Panc1 (cell line): ENCODE measurements around the gene ZNF584. TPM values are rescaled to one million over a fixed set of nuclear protein-coding genes. Genes with fewer than 3 reads are reported as not detected.

Experiments used
- ATAC-seq: fragments of 200-7000 bp; cut with Tn5 transposase; 2 replicates; pipeline ENCODE4 v1.9.1; 2020; ENCODE audit warnings: mild to moderate bottlenecking, moderate library complexity
- BruUV-seq: library from RNA; stranded (reverse); fragments of 400-500 nt; replicated peaks from 2 replicates; lab custom pipeline; 2021; lab: Mats Ljungman, UMichigan
- CTCF ChIA-PET: fragments of 300-600 bp; sonication (Branson Sonifier 250); formaldehyde crosslinking; loops from one replicate; lab custom pipeline; 2022; ENCODE audit warnings: antibody characterized with exemption; lab: Charles Lee
- POLR2A ChIA-PET: fragments of 300-600 bp; sonication (Branson Sonifier 250); formaldehyde crosslinking; loops from one replicate; lab custom pipeline; 2022; ENCODE audit warnings: antibody characterized with exemption; lab: Charles Lee
- DNase-seq: peaks from one replicate; pipeline ENCODE4 v3.0.0-alpha.2; 2010; ENCODE audit warnings: low read depth, low spot score
- H3K27ac ChIP-seq: 2 replicates; pipeline ENCODE4 v1.5.1; 2011; ENCODE audit warnings: mild to moderate bottlenecking, low read length, inconsistent platforms
- H3K27me3 ChIP-seq: fragments of 200-500 bp; sonication (Bioruptor generic); 2 replicates; pipeline ENCODE4 v1.6.0; 2014; ENCODE audit warnings: low read length, inconsistent platforms; ENCODE audit not compliant: control insufficient read depth, insufficient read depth
- H3K36me3 ChIP-seq: fragments of 200-500 bp; sonication (Bioruptor generic); 2 replicates; pipeline ENCODE4 v1.5.1; 2014; ENCODE audit warnings: inconsistent platforms, mild to moderate bottlenecking, low read length, moderate library complexity; ENCODE audit not compliant: control insufficient read depth, insufficient read depth
- H3K4me1 ChIP-seq: 2 replicates; pipeline ENCODE4 v1.5.1; 2011; ENCODE audit warnings: inconsistent platforms, mild to moderate bottlenecking, low read length, moderate library complexity; ENCODE audit not compliant: control insufficient read depth, insufficient read depth
- H3K4me3 ChIP-seq, 2 experiments: 2 replicates each; pipeline ENCODE4 v1.5.1; 2011 to 2012; ENCODE audit warnings: low read depth in 2 of 2, low read length in 2 of 2, mild to moderate bottlenecking in 2 of 2, inconsistent platforms in 1 of 2, moderate library complexity in 1 of 2
- H3K9me3 ChIP-seq: fragments of 200-500 bp; sonication (Bioruptor generic); 2 replicates; pipeline ENCODE4 v1.5.1; 2014; ENCODE audit warnings: low read depth, mild to moderate bottlenecking, inconsistent platforms, low read length, moderate library complexity; ENCODE audit not compliant: control insufficient read depth, insufficient read depth
- CTCF ChIP-seq: fragments of 450-650 bp; IDR thresholded peaks from 2 replicates; pipeline ENCODE4 v1.5.1; 2017; ENCODE audit warnings: mild to moderate bottlenecking
- POLR2AphosphoS5 ChIP-seq: IDR thresholded peaks from 2 replicates; pipeline ENCODE4 v1.6.1; 2012; ENCODE audit warnings: mild to moderate bottlenecking, low read depth, low read length, moderate library complexity
- SIN3A ChIP-seq: IDR thresholded peaks from 2 replicates; pipeline ENCODE4 v1.6.1; 2012; ENCODE audit warnings: low read depth, mild to moderate bottlenecking, low read length, moderate library complexity, borderline replicate concordance; ENCODE audit not compliant: insufficient read depth
- TCF7L2 ChIP-seq: IDR thresholded peaks from 2 replicates; pipeline ENCODE4 v1.6.1; 2011; ENCODE audit warnings: mild to moderate bottlenecking, low read depth, low read length, inconsistent platforms
- in situ Hi-C: cut with HindIII; loops from 2 replicates; pipeline ENCODE4 v1.10.0; 2016; ENCODE audit warnings: low sequenced_read_pairs, low pct_unique_long_range_greater_than_20kb
- intact Hi-C: fragments of 100-400 bp; cut with micrococcal nuclease; formaldehyde crosslinking; loops from one replicate; pipeline ENCODE4 v1.10.0; 2022; ENCODE audit not compliant: unreplicated experiment
- total RNA-seq: library from RNA; stranded (reverse); gene quantifications from one replicate; pipeline ENCODE4 v1.2.1, GENCODE V29; 2021; ENCODE audit not compliant: unreplicated experiment
- TF ChIP-seq, protein P1 (sequence below), 2 experiments: IDR thresholded peaks; 2 replicates each; pipeline ENCODE4 v1.6.1; 2011 to 2012; ENCODE audit warnings: low read depth in 2 of 2, control low read depth in 1 of 2, low read length in 1 of 2, mild to moderate bottlenecking in 1 of 2, moderate library complexity in 1 of 2; ENCODE audit not compliant: insufficient read depth in 1 of 2

ZNF584 gene
- total RNA-seq, 1 experiment from 2014 or later, result 29.0 TPM

DNA sequence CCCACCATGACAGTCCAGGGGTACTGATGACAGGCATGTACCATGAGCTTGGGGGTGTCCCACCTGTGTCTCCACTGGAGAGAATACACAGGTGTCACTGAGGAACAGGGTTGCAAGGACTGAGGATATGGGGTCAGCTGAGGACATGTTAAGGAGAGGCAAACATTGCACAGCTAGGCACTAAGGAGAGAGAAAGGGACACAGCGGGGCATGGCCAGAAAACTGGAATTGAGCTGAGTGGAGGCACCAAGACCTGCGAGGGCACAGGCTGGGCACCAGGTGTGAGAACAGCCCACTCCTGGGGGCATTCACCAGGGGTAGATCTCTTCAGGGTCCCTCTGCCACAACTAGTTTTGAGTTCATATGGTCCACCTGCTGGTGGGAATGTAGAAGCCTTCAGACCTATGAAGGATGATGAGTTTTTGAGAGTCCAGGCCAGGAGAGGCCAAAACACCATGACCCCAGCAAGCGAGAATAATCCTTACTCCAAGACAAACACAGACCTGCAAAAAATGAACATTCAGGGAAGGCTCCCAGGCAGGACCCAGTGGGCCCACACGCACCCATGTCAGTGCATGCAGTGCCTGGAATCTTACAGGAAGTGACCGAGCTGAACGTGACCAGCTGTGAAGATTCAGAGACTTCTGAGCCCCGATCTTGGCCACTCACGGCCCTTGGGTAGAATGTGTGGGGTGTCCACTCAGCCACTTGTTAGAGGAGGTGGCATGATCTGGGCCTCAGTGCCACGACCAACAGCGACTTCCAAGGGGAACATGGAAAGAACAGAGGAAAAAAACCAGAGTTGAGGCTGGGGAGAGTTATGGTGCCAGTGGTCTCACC lies 1.4 kb upstream of the ZNF584 start:
- intact Hi-C loops, result no loop called here
- in situ Hi-C loops, result no loop called here
- Histone ChIP-seq H3K4me1 (peaks cover 36% of the 10 kb centered on the region), H3K36me3 (no peaks in the 10 kb centered on the region; the same call in 1 of the 2 replicates), H3K27me3 (no peaks in the 10 kb centered on the region), H3K27ac (peak overlapping the region; percentile 96), H3K9me3 (no peaks in the 10 kb centered on the region), H3K4me3 (peak overlapping the region; percentile 86 to 97)
- POLR2A ChIA-PET, result no interaction called here
- CTCF ChIA-PET, result interaction anchor here (0.6 kb wide), 1 partner anchor 1595 kb away, joined by 4 read pairs; no protein-coding TSS in a partner anchor
- no TSS peak for BruUV-seq
- DNase-seq (no peak), ATAC-seq (peak; percentile 11; the same call in 1 of the 2 replicates)
- TF ChIP-seq TCF7L2, result no peak
- TF ChIP-seq CTCF, result peak; percentile 77; the same call in 1 of the 2 replicates
- no peak for TF ChIP-seq SIN3A

DNA sequence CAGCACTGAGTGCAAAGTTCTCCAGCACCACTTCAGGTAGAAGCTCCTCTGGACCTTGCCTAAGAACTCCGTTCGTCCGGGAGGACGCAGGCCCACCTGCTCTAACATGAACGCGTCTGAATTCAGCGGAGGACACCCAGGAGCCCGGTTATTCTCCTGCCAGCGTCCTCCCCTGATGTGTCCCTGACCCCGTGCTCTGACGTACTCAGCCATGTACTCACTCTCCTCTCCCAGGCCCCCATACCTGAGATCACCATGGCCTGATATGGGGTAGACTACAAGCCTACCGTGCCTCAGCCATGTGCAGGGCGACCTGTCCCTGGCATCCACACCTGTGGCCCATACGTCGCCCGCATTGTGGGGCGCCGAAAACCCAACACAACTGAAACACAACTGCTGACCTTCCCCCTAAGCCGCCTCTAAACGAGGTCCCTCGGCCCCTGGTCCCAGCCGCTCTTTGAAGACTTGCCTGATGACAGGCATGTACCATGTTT lies 744 bp upstream of the ZNF584 start:
- TF ChIP-seq POLR2AphosphoS5, result no peak
- no peak for TF ChIP-seq TCF7L2
- 0 out of 2 replicates have a peak, but pooled peaks have one; percentile 45 for TF ChIP-seq SIN3A
- TF ChIP-seq, protein P1, sequence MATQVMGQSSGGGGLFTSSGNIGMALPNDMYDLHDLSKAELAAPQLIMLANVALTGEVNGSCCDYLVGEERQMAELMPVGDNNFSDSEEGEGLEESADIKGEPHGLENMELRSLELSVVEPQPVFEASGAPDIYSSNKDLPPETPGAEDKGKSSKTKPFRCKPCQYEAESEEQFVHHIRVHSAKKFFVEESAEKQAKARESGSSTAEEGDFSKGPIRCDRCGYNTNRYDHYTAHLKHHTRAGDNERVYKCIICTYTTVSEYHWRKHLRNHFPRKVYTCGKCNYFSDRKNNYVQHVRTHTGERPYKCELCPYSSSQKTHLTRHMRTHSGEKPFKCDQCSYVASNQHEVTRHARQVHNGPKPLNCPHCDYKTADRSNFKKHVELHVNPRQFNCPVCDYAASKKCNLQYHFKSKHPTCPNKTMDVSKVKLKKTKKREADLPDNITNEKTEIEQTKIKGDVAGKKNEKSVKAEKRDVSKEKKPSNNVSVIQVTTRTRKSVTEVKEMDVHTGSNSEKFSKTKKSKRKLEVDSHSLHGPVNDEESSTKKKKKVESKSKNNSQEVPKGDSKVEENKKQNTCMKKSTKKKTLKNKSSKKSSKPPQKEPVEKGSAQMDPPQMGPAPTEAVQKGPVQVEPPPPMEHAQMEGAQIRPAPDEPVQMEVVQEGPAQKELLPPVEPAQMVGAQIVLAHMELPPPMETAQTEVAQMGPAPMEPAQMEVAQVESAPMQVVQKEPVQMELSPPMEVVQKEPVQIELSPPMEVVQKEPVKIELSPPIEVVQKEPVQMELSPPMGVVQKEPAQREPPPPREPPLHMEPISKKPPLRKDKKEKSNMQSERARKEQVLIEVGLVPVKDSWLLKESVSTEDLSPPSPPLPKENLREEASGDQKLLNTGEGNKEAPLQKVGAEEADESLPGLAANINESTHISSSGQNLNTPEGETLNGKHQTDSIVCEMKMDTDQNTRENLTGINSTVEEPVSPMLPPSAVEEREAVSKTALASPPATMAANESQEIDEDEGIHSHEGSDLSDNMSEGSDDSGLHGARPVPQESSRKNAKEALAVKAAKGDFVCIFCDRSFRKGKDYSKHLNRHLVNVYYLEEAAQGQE (IDR thresholded peaks at IDR 0.05; ENCODE audit: insufficient read depth in 1 of 2, low read depth in 2 of 2, low read length in 1 of 2), result no peak
- no peak for TF ChIP-seq CTCF
- intact Hi-C loops, result no loop called here
- H3K4me1 ChIP-seq, result peaks cover 29% of the 10 kb centered on the region
- DNase-seq, result no peak
- H3K9me3 ChIP-seq, result no peaks in the 10 kb centered on the region
- no peaks in the 10 kb centered on the region; the same call in 1 of the 2 replicates for H3K36me3 ChIP-seq
- peak; percentile 38 for ATAC-seq
- H3K27me3 ChIP-seq, result no peaks in the 10 kb centered on the region
- CTCF ChIA-PET, result no interaction called here
- H3K27ac ChIP-seq, result peak overlapping the region; percentile 96
- H3K4me3 ChIP-seq, result peak overlapping the region; percentile 86 to 97
- in situ Hi-C loops, result no loop called here
- BruUV-seq, result TSS peak; percentile 98
- POLR2A ChIA-PET, result no interaction called here
